OCI-LY3 (cell line): ENCODE data around the gene HIBADH.

Source experiments
- H2AFZ ChIP-seq: fragments of 200-600, 300-600 bp; shearing (Covaris generic); 2 replicates; pipeline ENCODE4 v1.6.0; 2014; ENCODE audit warnings: antibody characterized with exemption, low read depth, low read length
- H3K27ac ChIP-seq: fragments of 200-600, 300-600 bp; sonication (generic); 2 replicates; pipeline ENCODE4 v1.5.1; 2014; ENCODE audit warnings: mild to moderate bottlenecking, low read length, moderate library complexity, mixed read lengths
- H3K27me3 ChIP-seq: fragments of 200-600, 300-600 bp; sonication (generic); 2 replicates; pipeline ENCODE4 v1.6.1; 2014; ENCODE audit warnings: low read depth, low read length, mixed read lengths
- H3K36me3 ChIP-seq: fragments of 200-600, 300-600 bp; sonication (generic); replicated peaks from 2 replicates; pipeline ENCODE3; 2014; ENCODE audit warnings: low read depth, low read length, mixed read lengths
- H3K4me1 ChIP-seq: fragments of 300-600, 200-600 bp; sonication (generic); 2 replicates; pipeline ENCODE4 v1.6.1; 2014; ENCODE audit warnings: low read length, mixed read lengths
- H3K4me2 ChIP-seq: fragments of 200-600, 300-600 bp; sonication (generic); 2 replicates; pipeline ENCODE4 v1.6.1; 2014; ENCODE audit warnings: low read length, mixed read lengths
- H3K4me3 ChIP-seq: fragments of 300-600, 200-600 bp; sonication (generic); 2 replicates; pipeline ENCODE4 v1.5.1; 2014; ENCODE audit warnings: antibody characterized with exemption, mild to moderate bottlenecking, low read length, moderate library complexity
- H3K79me2 ChIP-seq: fragments of 300-600, 200-600 bp; shearing (Covaris generic); 2 replicates; pipeline ENCODE4 v1.6.1; 2014; ENCODE audit warnings: mild to moderate bottlenecking, low read length, mixed read lengths
- H3K9ac ChIP-seq: fragments of 300-600, 200-600 bp; shearing (Covaris generic); 2 replicates; pipeline ENCODE4 v1.6.0; 2014; ENCODE audit warnings: mild to moderate bottlenecking, low read length, moderate library complexity
- H3K9me3 ChIP-seq: fragments of 200-600, 300-600 bp; shearing (Covaris generic); 2 replicates; pipeline ENCODE4 v1.6.1; 2014; ENCODE audit warnings: low read length, mixed read lengths; ENCODE audit not compliant: insufficient read depth
- H4K20me1 ChIP-seq: fragments of 200-600, 300-600 bp; sonication (generic); 2 replicates; pipeline ENCODE4 v1.6.1; 2016; ENCODE audit warnings: low read length, mixed read lengths; ENCODE audit not compliant: insufficient read depth
- EZH2phosphoT487 ChIP-seq: fragments of 200-600 bp; shearing (Covaris generic); IDR thresholded peaks from 2 replicates; pipeline ENCODE4 v1.6.1; 2018; ENCODE audit warnings: antibody characterized with exemption, mixed run types, low read depth
- TF ChIP-seq, protein P1 (sequence below): fragments of 200-600, 300-600 bp; sonication (generic); IDR thresholded peaks from 2 replicates; pipeline ENCODE4 v1.5.1; 2014; ENCODE audit warnings: antibody characterized with exemption, low read length, low read depth

Gene HIBADH

DNA sequence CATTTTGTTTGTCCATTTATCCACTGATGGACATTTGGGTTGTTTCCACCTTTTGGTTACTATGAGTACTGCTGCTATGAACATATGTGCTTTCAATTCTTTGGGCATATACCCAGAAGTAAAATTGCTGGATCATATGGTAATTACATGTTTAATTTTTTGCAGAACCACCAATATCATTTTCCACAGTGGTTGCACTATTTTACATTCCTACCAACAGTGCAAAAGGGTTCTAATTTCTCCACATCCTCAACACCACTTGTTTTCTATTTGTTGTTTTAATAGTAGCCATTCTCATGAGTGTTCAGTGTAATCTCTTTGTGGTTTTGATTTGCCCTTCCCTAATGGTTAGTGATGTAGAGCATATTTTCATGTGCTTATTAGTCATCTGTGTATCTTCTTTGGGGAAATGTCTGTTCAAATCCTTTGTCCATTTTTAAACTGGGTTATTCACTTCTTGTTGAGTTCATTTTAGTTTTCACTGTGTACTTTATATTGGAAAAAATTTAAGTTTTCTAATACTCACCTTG is 101.9 kb downstream of the HIBADH start:
- Histone ChIP-seq H3K27me3 (no peaks in the 10 kb centered on the region), H3K27ac (no peak overlapping the region), H3K9me3 (no peaks in the 10 kb centered on the region), H4K20me1 (no peaks in the 10 kb centered on the region), H3K4me1 (no peaks in the 10 kb centered on the region), H3K36me3 (no peaks in the 10 kb centered on the region), H3K4me2 (no peak overlapping the region), H3K4me3 (no peak overlapping the region), H3K79me2 (no peaks in the 10 kb centered on the region), H3K9ac (no peak overlapping the region), H2AFZ (no peak overlapping the region)
- TF ChIP-seq, protein P1, sequence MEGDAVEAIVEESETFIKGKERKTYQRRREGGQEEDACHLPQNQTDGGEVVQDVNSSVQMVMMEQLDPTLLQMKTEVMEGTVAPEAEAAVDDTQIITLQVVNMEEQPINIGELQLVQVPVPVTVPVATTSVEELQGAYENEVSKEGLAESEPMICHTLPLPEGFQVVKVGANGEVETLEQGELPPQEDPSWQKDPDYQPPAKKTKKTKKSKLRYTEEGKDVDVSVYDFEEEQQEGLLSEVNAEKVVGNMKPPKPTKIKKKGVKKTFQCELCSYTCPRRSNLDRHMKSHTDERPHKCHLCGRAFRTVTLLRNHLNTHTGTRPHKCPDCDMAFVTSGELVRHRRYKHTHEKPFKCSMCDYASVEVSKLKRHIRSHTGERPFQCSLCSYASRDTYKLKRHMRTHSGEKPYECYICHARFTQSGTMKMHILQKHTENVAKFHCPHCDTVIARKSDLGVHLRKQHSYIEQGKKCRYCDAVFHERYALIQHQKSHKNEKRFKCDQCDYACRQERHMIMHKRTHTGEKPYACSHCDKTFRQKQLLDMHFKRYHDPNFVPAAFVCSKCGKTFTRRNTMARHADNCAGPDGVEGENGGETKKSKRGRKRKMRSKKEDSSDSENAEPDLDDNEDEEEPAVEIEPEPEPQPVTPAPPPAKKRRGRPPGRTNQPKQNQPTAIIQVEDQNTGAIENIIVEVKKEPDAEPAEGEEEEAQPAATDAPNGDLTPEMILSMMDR = no peak
- no peak for TF ChIP-seq EZH2phosphoT487

DNA sequence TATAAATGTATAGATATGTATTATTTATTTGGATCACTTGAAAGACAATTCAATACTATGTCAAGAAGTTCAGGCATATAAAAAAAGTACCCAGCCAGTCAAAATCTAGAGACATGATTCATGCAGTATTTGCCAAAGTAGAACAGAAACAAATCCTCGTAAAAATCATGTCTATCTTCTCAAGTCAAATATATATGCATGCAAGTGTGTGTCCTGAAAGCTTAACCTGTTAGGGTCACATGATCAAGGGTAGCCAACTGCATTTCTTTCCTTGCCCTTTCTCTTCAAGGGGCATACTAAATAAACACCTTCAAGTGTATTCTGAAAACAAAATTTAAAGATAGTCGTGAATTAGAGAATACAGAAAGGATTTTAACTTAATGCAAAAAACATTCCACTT is 107.0 kb downstream of the HIBADH start:
- Histone ChIP-seq H4K20me1 (no peaks in the 10 kb centered on the region), H3K36me3 (no peaks in the 10 kb centered on the region), H3K27me3 (no peaks in the 10 kb centered on the region), H3K9ac (no peak overlapping the region), H3K79me2 (no peaks in the 10 kb centered on the region), H3K27ac (no peak overlapping the region), H3K4me2 (no peak overlapping the region), H3K4me1 (no peaks in the 10 kb centered on the region), H3K9me3 (no peaks in the 10 kb centered on the region), H2AFZ (no peak overlapping the region), H3K4me3 (no peak overlapping the region)
- TF ChIP-seq EZH2phosphoT487 = no peak
- TF ChIP-seq, protein P1 = no peak

GRCh38 chr7:27554826-27555225 is 107.9 kb downstream of the HIBADH start:
- Histone ChIP-seq H3K36me3 (no peaks in the 10 kb centered on the region), H3K79me2 (no peaks in the 10 kb centered on the region), H3K4me1 (no peaks in the 10 kb centered on the region), H3K4me3 (no peak overlapping the region), H4K20me1 (no peaks in the 10 kb centered on the region), H3K9me3 (no peaks in the 10 kb centered on the region), H3K27ac (no peak overlapping the region), H3K9ac (no peak overlapping the region), H3K27me3 (no peaks in the 10 kb centered on the region), H2AFZ (no peak overlapping the region), H3K4me2 (no peak overlapping the region)
- no peak for TF ChIP-seq EZH2phosphoT487
- TF ChIP-seq, protein P1 = no peak

- no peaks in the 10 kb centered on the region for H3K4me1 ChIP-seq
- no peaks in the 10 kb centered on the region for H3K9me3 ChIP-seq
- no peaks in the 10 kb centered on the region for H3K79me2 ChIP-seq
- no peaks in the 10 kb centered on the region for H4K20me1 ChIP-seq
- no peak overlapping the region for H3K4me2 ChIP-seq
- no peak overlapping the region for H3K27ac ChIP-seq
- H3K27me3 ChIP-seq = no peaks in the 10 kb centered on the region
- no peaks in the 10 kb centered on the region for H3K36me3 ChIP-seq
- no peak overlapping the region for H3K4me3 ChIP-seq
- TF ChIP-seq EZH2phosphoT487 = no peak
- TF ChIP-seq, protein P1 = no peak
- H2AFZ ChIP-seq = no peak overlapping the region
- no peak overlapping the region for H3K9ac ChIP-seq
Measured at GRCh38 chr7:27553273-27553672, 109.4 kb downstream of the HIBADH start.
